NCI-H526 treated with DMSO at 0.1 percent for 48 hours (cell line): ENCODE measurements around the gene ZNF100.
"Not testable (repeated sequence)": the region's sequence is repeated elsewhere in the genome, so short reads cannot be mapped to it uniquely, and the experiment has no call there.

ENCODE experiments used
- DNase-seq: peaks from one replicate; lab custom pipeline; 2025; lab: John Stamatoyannopoulos, UW

The ZNF100 gene

GRCh38 chr19:21767065-21767800 is at the start of gene ZNF100:
Gene ZNF100, minus strand, starts transcription at chr19:21767579. Its CDS starts 150 bp downstream, at chr19:21767429.
- DNase-seq = peak; percentile 73

- DNase-seq = no peak
Observed at GRCh38 chr19:21812448-21812847, 45.1 kb upstream of the ZNF100 start.

- not testable (repeated sequence) for DNase-seq
Observed at GRCh38 chr19:21808400-21809000, 41.1 kb upstream of the ZNF100 start.

- no peak for DNase-seq
Observed at GRCh38 chr19:21789466-21790085, 22.2 kb upstream of the ZNF100 start.

- no peak for DNase-seq
Observed at GRCh38 chr19:21786936-21787335, 19.6 kb upstream of the ZNF100 start.

GRCh38 chr19:21775792-21776191 is 8.4 kb upstream of the ZNF100 start:
- not testable (repeated sequence) for DNase-seq

GRCh38 chr19:21766705-21767064 is 694 bp downstream of the ZNF100 start:
- not testable (repeated sequence) for DNase-seq

- no peak for DNase-seq
Observed at GRCh38 chr19:21765151-21765550, 2.2 kb downstream of the ZNF100 start.

GRCh38 chr19:21761547-21761946 is 5.8 kb downstream of the ZNF100 start:
- not testable (repeated sequence) for DNase-seq

GRCh38 chr19:21758296-21758695 is 9.1 kb downstream of the ZNF100 start:
- DNase-seq = no peak

- not testable (repeated sequence) for DNase-seq
Observed at GRCh38 chr19:21755555-21755954, 11.8 kb downstream of the ZNF100 start.

- DNase-seq = no peak
Observed at GRCh38 chr19:21751384-21751783, 16.0 kb downstream of the ZNF100 start.

- DNase-seq = no peak
Observed at GRCh38 chr19:21750586-21751128, 16.7 kb downstream of the ZNF100 start.

- no peak for DNase-seq
Observed at GRCh38 chr19:21749090-21749489, 18.3 kb downstream of the ZNF100 start.

GRCh38 chr19:21748088-21748487 is 19.3 kb downstream of the ZNF100 start:
- no peak for DNase-seq

GRCh38 chr19:21740559-21740958 is 26.8 kb downstream of the ZNF100 start:
- DNase-seq = no peak

- not testable (repeated sequence) for DNase-seq
Observed at GRCh38 chr19:21726942-21727747, 40.2 kb downstream of the ZNF100 start.

- no peak for DNase-seq
Observed at GRCh38 chr19:21713761-21714160, 53.6 kb downstream of the ZNF100 start.

GRCh38 chr19:21709464-21709863 is 57.9 kb downstream of the ZNF100 start:
- DNase-seq = no peak

GRCh38 chr19:21707878-21708277 is 59.5 kb downstream of the ZNF100 start:
- DNase-seq = not testable (repeated sequence)

GRCh38 chr19:21707065-21707464 is 60.3 kb downstream of the ZNF100 start:
- no peak for DNase-seq

GRCh38 chr19:21705393-21705792 is 62.0 kb downstream of the ZNF100 start:
- DNase-seq = no peak
